ENCODE results near the gene DDC. TPM values are rescaled to one million over a fixed set of nuclear protein-coding genes. Genes with fewer than 3 reads are reported as not detected.

Gene DDC
- total RNA-seq, 2 donors from 2014 or later: 0.85 TPM; not detected in 1

GRCh38 chr7:50592940-50593339 lies 27.7 kb upstream of the DDC start:
- Histone ChIP-seq H3K4me1 (ENCODE audit: control insufficient read depth in 1 of 2, low read depth in 2 of 2) (no peaks in the 10 kb centered on the region), H3K27ac (no peak overlapping the region), H3K27me3 (replicated peaks; ENCODE audit: insufficient read depth) (no peaks in the 10 kb centered on the region), H3K9me3 (no peaks in the 10 kb centered on the region), H3K4me3 (no peak overlapping the region), H3K36me3 (peaks cover 13% of the 10 kb centered on the region)
- DNase-seq (ENCODE audit: low spot score) (no peak), ATAC-seq (ENCODE audit: insufficient number of reproducible peaks, low FRiP score, low read depth) (no peak)
- TF ChIP-seq CTCF (IDR thresholded peaks at IDR 0.05): no peak

- no peak overlapping the region for H3K27ac ChIP-seq
- ATAC-seq (ENCODE audit: insufficient number of reproducible peaks, low FRiP score, low read depth) (no peak), DNase-seq (ENCODE audit: low spot score) (no peak)
- H3K4me1 ChIP-seq (ENCODE audit: control insufficient read depth in 1 of 2, low read depth in 2 of 2): no peaks in the 10 kb centered on the region
- TF ChIP-seq CTCF (IDR thresholded peaks at IDR 0.05): no peak
- no peaks in the 10 kb centered on the region for H3K27me3 ChIP-seq (replicated peaks; ENCODE audit: insufficient read depth)
- H3K9me3 ChIP-seq: no peaks in the 10 kb centered on the region
- H3K36me3 ChIP-seq: peaks cover 13% of the 10 kb centered on the region
- H3K4me3 ChIP-seq: no peak overlapping the region
These were observed 26.6 kb upstream of the DDC start for GRCh38 chr7:50591480-50592438.

- peaks cover 13% of the 10 kb centered on the region for H3K36me3 ChIP-seq
- no peaks in the 10 kb centered on the region for H3K4me1 ChIP-seq (ENCODE audit: control insufficient read depth in 1 of 2, low read depth in 2 of 2)
- no peaks in the 10 kb centered on the region for H3K9me3 ChIP-seq
- H3K4me3 ChIP-seq: no peak overlapping the region
- H3K27ac ChIP-seq: no peak overlapping the region
- DNase-seq (ENCODE audit: low spot score) (no peak), ATAC-seq (ENCODE audit: insufficient number of reproducible peaks, low FRiP score, low read depth) (no peak)
- no peak for TF ChIP-seq CTCF (IDR thresholded peaks at IDR 0.05)
- no peaks in the 10 kb centered on the region for H3K27me3 ChIP-seq (replicated peaks; ENCODE audit: insufficient read depth)
These were observed 25.9 kb upstream of the DDC start for GRCh38 chr7:50591098-50591479.

GRCh38 chr7:50590535-50590934 lies 25.3 kb upstream of the DDC start:
- TF ChIP-seq CTCF (IDR thresholded peaks at IDR 0.05): no peak
- no peaks in the 10 kb centered on the region for H3K4me1 ChIP-seq (ENCODE audit: control insufficient read depth in 1 of 2, low read depth in 2 of 2)
- DNase-seq (ENCODE audit: low spot score): no peak

GRCh38 chr7:50589364-50589763 lies 24.2 kb upstream of the DDC start:
- H3K4me3 ChIP-seq: no peak overlapping the region
- no peaks in the 10 kb centered on the region for H3K27me3 ChIP-seq (replicated peaks; ENCODE audit: insufficient read depth)
- no peaks in the 10 kb centered on the region for H3K4me1 ChIP-seq (ENCODE audit: control insufficient read depth in 1 of 2, low read depth in 2 of 2)
- TF ChIP-seq CTCF (IDR thresholded peaks at IDR 0.05): no peak
- H3K36me3 ChIP-seq: peaks cover 10% of the 10 kb centered on the region
- no peak overlapping the region for H3K27ac ChIP-seq
- DNase-seq (ENCODE audit: low spot score) (no peak), ATAC-seq (ENCODE audit: insufficient number of reproducible peaks, low FRiP score, low read depth) (no peak)
- peaks cover under 1% of the 10 kb centered on the region for H3K9me3 ChIP-seq

More at GRCh38 chr7:50590535-50590934, 25.3 kb upstream of the DDC start:
- H3K4me3 ChIP-seq: no peak overlapping the region
- no peaks in the 10 kb centered on the region for H3K27me3 ChIP-seq (replicated peaks; ENCODE audit: insufficient read depth)
- ATAC-seq (ENCODE audit: insufficient number of reproducible peaks, low FRiP score, low read depth): no peak
- peaks cover 13% of the 10 kb centered on the region for H3K36me3 ChIP-seq
- H3K27ac ChIP-seq: no peak overlapping the region
- H3K9me3 ChIP-seq: no peaks in the 10 kb centered on the region

All from thoracic aorta (tissue), 2 donors.